ENCODE measurements around the gene TEX13D.
"Not testable (repeated sequence)": the region's sequence is repeated elsewhere in the genome, so short reads cannot be mapped to it uniquely, and the experiment has no call there.

TEX13D gene

DNA sequence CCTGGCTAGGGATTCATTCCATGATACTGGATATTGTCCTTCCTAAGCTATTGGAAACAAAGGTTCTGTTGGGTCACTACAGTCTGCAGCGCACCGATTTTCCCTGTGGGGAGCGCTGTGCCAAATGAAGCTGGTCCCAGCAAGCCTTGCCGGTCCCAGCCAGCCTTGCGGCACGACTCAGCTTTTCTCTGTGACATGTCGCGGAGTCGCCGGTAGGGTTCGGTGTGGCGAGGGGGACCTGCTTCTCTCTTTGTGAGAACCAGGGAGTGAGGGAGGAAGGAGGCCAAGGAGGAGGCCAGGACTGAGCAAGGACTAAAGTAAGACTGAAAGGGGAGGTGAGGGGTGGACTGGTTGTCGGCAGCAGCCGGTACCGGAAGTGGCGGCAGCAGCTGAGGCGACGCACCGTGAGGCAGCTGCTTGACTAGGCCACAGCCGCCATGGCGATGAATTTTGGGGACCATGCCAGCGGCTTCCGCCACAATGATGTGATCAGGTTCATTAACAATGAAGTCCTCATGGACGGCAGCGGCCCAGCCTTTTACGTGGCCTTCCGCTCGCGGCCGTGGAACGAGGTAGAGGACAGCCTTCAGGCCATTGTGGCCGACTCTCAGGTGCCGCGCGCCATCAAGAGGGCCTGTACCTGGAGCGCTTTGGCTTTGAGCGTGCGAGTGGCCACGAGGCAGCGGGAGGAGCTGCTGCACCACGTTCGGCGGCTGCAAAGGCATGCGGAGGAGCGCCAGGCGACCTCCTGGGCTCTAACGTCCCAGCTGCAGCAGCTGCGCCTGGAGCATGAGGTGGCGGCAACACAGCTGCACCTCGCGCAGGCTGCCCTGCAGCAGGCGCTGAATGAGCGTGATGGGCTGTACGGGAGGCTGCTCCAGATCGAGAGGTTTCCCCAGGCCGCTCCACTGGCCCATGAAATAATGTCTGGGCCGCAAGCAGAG, at the start of gene TEX13D:
TSS of gene TEX13D (plus strand) at position 180 of the 944 bp plus-strand sequence. CDS start at position 438, 258 bp downstream.
- no peak for DNase-seq (ENCODE audit: low read depth in 1 of 2, low spot score in 1 of 2)

DNA sequence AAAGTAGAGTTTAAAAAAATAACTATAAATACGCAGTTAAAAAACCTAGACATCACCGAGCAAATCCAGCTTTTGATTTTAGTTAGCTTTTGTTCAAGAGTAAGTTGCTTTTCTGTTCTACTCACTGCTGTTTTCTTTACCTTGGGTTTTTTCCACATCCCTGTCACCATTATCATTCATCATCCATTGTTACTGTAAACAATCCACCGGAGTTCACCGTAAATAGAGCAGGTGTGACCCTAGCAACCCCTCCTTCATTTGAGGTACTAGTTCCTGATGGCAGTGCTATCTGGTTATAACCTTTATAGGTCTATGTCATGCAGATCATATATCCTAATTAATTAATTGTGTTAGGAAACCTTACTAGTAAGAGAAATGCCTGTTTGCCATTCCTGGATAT, 43.0 kb upstream of the TEX13D start:
- DNase-seq (ENCODE audit: low read depth in 1 of 2, low spot score in 1 of 2): no peak

DNA sequence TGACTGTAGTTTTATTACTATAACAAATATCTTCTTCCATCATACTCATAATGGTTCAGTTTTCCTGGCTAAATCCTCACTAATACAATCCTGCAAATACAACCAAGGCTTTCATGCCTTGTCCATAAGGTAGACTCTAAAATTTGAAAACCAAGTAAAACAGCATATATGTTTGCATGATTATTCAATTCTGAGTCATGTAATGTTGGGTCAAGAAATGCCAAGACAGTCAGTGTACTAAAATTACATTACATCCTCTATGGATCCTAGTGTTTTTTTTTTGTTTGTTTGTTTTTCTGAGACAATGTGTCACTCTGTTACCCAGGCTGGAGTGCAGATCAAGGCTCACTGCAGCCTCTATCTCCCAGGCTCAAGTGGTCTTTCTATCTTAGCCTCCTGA, 38.6 kb upstream of the TEX13D start:
- DNase-seq (ENCODE audit: low read depth in 1 of 2, low spot score in 1 of 2): no peak

DNA sequence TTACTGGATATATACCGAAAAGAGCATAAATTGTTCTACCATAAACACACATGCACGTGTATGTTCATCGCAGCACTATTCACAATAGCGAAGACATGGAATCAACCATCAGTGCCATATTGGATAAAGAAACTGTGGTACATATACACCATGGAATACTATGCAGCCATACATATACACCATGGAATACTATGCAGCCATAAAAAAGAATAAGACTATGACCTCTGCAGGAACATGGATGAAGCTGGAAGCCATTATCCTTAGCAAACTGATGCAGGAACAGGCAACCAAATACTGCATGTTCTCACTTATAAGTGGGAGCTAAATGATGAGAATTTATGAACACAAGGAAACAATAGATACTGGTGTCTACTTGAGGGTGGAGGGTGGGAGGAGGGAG, 33.1 kb upstream of the TEX13D start:
- DNase-seq (ENCODE audit: low read depth in 1 of 2, low spot score in 1 of 2): not testable (repeated sequence)

DNA sequence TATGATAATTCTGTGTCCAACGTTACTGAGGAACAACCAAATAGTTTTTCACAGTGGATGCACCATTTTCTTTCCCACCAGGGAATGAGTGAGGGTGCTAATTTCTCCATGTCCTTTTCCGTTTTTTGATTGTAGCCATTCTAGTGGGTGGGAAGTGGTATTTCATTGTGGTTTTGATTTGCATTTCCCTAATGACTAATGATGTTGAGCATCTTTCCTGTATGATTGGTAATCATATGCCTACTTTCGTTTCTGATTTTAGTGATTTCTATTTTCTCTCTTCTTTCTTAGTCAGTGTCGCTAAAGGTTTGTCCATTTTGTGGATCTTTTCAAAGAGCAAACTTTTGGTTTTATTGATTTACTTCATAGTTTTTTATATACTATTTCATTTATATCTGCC, 32.1 kb upstream of the TEX13D start:
- no peak for DNase-seq (ENCODE audit: low read depth in 1 of 2, low spot score in 1 of 2)

DNA sequence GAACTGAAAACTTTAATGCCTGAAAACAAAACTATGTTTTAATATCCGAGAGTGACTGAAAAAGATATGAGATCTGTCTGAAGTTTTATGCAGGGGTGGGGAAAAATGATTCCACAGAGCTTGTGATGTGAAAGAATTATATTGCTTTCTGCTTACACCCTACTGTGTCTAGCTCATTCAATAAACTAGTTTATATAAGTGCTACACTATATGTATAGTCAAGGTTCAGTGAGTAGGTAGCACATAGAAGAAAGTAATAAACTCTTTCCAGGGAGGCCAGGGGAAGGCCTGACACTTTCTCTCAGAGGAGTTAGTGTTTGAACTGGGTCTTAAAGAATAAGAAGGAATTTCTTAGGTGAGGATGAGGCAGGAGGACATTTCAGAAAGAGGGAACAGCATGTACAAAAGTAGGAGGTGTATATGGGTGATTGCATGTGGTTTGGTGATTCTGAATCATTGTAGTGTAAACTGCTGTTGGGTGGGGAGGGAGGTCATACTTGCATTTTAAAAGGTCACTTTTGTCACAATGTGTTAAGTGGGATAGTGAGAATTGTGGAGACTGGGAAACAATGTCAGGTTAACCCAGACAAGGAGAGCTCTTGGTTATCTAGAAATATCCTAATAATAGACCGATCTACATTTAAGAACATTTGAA, 25.1 kb upstream of the TEX13D start:
- no peak for DNase-seq (ENCODE audit: low read depth in 1 of 2, low spot score in 1 of 2)

DNA sequence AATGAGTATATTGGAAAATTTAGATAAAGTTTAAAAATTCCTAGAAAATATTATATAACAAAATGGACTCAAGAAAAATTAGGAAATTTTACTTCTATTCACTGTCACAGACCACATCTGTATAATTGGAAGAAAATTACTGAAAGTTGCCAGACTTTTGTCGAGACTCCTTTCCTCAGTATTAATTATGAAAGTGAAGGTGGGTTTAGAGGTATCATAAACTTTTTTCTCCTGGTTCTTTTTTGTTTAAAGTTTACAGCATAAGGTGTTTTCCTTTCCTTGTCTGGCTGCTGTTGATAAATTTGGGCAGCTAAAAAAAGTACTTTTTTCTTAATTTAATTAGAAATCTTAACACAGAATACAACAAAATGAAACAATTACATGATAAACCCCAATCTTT, 6.7 kb upstream of the TEX13D start:
- no peak for DNase-seq (ENCODE audit: low read depth in 1 of 2, low spot score in 1 of 2)

DNA sequence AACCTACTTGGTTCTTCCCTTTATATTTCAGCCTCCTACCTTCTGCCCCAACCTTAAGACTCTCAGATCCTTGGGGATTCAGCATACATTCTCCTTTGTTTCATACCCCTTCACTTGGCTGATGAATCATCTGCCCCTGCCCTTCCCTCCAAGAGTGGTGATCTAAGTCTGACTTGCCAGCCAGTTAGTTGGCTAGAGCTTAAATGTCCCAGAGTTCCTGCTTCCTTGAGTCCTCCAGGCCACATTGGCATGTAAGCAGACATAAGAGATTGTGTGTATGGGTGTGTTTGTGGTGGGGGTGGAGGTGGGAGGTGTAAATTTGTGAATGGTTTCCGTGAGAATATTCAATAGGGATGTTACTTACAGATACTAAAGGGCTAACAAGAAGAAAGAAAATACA, 3.7 kb upstream of the TEX13D start:
- DNase-seq (ENCODE audit: low read depth in 1 of 2, low spot score in 1 of 2): no peak

DNA sequence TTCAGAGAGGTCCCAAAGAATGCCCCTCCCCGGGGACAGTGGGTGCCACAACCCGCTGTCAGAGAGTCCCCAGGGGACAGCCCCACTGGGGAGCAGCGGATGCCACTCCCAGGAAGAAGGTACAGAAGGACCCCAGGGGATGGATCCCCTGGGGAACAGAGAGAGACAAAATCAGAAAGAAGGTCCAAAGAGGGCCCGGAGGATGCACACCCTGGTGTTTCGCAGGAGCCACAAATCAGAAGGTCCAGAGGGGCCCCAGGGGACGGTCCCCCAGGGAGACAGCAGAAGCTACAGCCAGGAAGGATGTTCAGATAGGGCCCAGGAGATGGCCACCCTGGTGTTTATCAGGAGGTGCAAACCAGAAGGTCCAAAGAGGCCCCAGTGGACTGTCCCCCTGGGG, 1.4 kb downstream of the TEX13D start:
- no peak for DNase-seq (ENCODE audit: low read depth in 1 of 2, low spot score in 1 of 2)

DNA sequence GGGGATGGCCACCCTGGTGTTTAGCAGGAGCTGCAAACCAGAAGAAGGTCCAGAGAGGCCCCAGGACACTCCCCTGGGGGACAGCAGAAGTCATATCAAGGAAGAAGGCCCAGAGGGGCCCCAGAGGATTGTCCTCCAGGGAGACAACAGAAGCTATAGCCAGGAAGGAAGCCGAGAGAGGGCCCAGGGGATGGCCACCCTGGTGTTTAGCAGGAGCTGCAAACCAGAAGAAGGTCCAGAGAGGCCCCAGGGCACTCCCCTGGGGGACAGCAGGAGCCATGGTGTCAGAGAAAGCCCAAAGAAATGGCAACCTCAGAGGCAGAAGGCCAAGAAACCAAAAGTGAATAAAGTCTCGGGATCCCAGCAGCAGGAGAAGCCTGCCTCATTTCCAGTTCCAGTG, 2.1 kb downstream of the TEX13D start:
- DNase-seq (ENCODE audit: low read depth in 1 of 2, low spot score in 1 of 2): not testable (repeated sequence)

DNA sequence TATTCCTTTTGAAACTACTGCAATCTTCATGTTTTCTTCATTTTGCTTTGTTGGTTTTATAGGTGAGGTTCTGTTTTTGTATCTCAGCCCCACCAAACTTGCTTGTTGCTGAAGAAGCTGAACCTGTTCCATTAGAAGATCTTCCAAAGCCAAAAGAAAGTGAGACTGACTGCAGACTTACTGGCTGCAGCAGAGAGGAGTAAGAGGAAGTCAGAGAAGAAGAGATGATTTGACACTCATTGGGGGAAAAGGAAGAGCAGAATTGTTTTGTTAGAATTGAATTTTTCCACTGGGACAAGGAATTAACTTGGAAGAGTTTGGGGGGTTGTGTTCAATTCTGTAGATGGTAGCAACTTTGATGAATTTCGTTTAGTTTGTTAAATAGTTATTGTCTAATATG, 3.1 kb downstream of the TEX13D start:
- no peak for DNase-seq (ENCODE audit: low read depth in 1 of 2, low spot score in 1 of 2)

DNA sequence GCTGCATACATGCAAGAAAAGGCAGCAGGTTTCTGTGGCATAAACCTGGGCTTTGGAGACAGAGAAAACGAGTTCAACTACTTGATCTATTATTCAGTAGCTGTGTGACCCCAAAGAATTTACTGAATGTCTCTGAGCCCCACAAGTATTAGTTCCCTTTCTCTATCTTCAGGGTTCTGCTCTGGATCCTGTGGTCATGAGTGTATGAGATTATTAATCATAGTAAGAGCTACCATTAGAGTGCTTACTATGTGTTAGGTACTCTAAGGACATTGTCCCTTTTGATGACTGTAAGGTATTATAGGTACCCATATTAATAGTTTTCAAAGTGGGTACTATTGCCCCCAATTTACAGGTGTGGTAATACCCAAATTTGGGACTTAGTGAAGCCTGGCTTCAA, 5.5 kb downstream of the TEX13D start:
- no peak for DNase-seq (ENCODE audit: low read depth in 1 of 2, low spot score in 1 of 2)

DNA sequence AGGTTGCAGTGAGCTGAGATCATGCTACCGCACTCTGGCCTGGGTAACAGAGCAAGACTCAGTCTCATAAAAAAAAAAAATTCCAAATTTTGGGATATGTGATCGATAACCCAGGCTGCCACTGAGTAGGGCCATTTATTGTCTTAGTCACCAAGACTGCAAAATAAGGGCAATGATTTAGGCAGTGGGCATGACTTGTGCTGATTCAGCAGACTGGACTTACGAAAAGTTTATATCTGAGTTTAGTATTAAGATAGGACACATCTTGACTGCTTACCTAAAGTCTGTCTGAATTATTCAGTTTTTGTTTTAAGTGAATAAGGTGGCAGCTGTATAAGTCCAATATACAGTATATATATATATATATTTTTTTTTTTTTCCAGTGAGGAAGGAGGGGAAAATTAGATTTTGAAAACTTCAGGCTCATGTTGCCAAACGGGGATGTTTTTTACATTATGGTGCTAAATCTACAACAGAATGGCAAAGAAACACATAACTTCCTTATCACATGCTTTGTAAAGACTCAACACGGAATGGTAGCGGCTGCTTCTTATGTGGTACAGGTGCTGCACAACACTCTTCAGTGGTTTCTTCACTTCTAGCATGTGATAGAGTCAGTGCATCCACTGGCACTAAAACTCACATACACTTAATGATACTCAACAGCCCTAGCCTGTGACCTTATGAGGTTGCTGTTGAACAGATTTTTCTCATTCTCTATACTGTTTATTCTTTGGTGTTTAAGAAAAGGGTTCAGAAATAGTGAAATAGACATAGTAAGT, 6.5 kb downstream of the TEX13D start:
- no peak for DNase-seq (ENCODE audit: low read depth in 1 of 2, low spot score in 1 of 2)

DNA sequence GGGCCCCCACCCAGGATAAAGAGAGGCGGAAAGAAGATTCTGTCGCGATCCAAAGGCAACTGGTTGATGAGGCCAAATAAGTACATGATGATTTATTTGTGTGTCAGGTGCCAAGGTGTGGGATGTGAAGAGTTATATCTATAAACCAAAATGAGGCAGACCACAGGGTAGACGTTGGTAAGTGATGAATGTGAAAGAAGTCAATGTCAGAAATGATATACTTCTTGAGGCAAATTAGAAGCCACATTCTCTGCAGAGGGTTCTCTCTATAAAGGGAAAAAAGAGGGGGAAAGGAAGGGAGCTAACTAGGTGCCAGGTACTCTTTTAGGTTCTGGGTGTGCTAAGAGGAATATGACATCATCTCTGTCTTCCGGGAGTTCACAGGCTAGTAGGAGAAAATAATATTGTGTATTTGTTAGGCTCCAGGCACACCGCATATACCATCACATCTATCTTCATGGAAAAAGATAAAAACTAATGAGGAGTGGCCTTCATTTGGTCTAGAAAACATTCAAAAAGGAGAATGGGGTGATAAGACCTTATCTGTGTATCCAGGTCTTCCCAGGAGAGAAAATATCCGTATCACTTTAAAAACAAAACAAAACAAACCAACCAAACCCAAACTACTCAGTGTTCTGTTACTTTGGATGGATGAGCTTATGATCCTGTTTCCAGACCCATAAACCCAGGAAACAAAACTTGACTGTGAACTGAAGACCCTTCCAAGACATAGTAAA, 9.1 kb downstream of the TEX13D start:
- DNase-seq (ENCODE audit: low read depth in 1 of 2, low spot score in 1 of 2): no peak

DNA sequence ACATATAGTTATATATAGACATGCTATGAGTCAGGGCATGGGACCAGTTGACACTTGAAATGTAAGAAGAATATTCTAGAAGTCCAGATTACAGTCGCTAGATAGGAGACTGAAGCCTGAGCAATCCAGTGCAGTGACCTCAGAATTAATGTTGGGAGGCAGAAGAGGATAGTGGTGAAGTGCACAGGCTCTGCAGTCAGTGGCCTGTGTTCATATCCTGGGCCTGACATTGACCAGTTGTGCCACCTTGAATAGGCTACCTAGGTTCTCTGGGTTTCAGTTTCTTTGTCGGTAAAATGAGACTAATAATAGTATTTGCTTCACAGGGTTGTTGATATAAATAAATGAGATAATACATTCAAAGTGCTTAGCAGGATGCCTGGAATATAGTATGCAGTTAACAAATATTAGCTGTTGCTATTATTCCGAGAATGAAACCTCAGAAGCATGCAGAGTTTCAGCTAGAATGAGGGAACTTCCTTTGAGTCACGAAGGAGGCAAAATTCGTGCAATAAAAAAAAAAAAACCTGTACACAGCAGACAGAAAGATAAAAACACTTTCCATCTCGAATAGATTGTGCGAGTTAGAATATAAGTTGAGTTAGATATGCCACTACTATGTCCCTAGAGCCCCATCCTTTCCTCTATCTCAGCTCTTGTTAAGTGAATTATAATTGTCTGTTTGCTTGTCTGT, 9.9 kb downstream of the TEX13D start:
- no peak for DNase-seq (ENCODE audit: low read depth in 1 of 2, low spot score in 1 of 2)

DNA sequence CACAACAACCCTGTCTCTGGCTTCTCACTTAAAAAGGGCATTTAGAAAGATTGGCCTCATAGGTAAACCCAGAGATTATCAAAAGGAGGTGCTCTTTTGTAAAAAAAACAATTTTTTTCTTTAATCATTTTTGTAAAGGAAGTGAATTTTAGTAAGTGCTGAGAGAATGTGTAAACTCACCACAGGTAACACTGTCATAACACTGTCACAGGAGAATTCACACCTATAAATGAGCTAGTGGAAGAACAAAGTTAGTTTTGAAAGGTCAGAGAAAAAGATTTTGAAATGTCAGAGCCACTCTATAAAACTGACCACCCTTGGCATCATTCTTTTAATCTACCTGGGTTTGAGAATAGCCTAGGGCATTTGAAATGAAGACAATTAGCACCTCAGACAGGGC, 10.6 kb downstream of the TEX13D start:
- DNase-seq (ENCODE audit: low read depth in 1 of 2, low spot score in 1 of 2): no peak

DNA sequence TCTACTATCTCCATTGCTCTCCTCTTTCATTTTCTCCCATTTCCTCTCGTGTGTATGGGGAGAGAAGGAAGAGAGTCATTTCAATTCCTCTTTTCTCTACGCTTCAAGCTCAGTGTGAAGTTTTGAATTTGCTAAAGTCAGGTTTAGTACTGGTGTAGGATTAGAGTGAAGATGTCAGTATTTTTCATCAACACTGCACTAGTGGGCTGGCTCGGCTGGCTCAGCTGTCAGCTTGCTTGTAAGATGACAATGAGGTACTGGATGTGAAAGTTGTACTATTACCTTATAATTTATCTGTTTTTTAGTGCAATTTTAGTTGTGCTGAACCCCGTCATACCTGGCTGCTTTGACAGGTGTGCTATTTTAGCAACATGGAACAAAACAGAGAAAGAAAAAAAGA, 11.8 kb downstream of the TEX13D start:
- DNase-seq (ENCODE audit: low read depth in 1 of 2, low spot score in 1 of 2): no peak

DNA sequence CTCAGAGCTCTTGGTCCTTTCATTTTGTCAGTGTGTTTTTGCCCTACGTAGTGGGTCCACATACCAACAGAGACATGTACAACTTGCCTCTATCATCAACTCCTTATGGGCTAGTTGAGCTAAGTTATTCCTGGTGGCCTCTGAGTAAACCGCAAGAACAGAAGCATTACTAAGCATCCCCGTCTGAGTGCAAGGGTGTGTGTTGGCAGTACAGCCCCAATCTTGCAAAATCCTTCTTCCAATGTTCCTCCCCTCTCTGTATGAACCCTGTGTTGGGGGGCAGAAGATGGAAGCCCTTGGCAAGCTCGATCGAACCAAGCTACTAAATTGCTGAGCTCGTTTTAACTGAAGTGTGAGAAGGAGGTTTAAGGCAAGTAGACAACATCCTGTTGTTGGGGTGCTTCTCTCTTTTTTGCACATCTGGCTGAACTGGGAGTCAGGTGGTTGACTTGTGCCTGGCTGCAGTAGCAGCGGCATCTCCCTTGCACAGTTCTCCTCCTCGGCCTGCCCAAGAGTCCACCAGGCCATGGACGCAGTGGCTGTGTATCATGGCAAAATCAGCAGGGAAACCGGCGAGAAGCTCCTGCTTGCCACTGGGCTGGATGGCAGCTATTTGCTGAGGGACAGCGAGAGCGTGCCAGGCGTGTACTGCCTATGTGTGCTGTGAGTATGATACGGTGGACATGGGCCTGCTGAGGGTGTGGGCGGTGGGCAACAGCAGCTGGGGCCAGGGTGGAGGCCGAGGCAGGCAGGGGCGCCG, 13.8 kb downstream of the TEX13D start, which contains the start of gene SH2D1A:
TSS of gene SH2D1A (plus strand) at position 447 of the 760 bp plus-strand sequence. CDS start at position 527, 80 bp downstream.
- no peak for DNase-seq (ENCODE audit: low read depth in 1 of 2, low spot score in 1 of 2)

DNA sequence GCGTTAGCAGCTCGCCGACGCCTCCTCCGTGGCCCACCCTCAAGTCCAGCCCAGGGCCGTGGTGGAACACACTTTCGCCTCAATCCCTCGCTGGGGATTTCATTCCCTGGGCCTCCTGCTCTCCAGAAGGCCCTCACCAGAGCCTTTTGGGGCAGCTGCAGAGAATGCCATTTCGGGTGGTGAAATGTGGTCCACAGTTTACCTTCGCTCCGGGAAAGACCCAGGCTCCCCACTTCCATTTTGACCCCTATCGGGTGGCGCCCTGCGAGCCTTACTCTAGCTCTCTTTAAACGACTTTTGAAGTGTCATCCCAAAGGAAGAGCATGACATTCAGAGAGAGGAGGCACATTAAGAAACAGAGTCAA, 14.4 kb downstream of the TEX13D start:
- no peak for DNase-seq (ENCODE audit: low read depth in 1 of 2, low spot score in 1 of 2)

DNA sequence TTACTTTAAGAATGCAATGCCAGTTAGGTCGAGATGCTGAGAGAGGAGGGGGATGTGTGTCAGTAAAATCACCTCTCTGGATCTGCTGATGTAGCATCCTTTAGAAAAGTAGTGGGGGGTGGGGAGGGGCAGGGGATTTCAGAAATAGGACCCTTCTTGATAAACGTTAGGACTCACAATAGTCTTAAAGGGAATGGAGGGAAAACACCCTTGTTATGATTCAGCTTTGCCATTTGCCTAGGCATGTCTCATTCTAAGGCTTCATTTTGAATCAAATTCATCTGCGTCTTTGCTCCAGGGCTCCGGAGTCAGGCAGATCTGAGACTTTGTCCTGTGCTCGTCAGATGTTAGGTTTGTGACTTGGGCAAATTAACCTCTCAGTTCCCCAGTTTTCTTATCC, 14.8 kb downstream of the TEX13D start:
- DNase-seq (ENCODE audit: low read depth in 1 of 2, low spot score in 1 of 2): peak in 1 of 2 donors; percentile 18

Measured in activated T-helper 1 cell treated with anti-CD3 and anti-CD28 coated beads, Interleukin-2, amount 50 U/mL, for 16 hours (primary cell).